Gastrocnemius medialis (tissue), 4 donors: ENCODE results near the gene LPCAT1.

ENCODE experiments used
- CTCF ChIP-seq, 5 experiments: fragments of 450-650 bp in 3 of 5; fragments of 200-600 bp in 2 of 5; sonication (generic) in 2 of 5; IDR thresholded peaks in 4 of 5; conservative IDR thresholded peaks in 1 of 5; 1 replicate in 4 of 5; 2 replicates in 1 of 5; pipeline ENCODE4 v1.5.1; 2016 to 2019; ENCODE audit warnings: antibody characterized with exemption in 5 of 5, mild to moderate bottlenecking in 3 of 5, moderate library complexity in 3 of 5
- POLR2A ChIP-seq, 2 donors: fragments of 450-650 bp; IDR thresholded peaks; one replicate each; pipeline ENCODE4 v1.6.1; 2017; ENCODE audit warnings: antibody characterized with exemption in 2 of 2, mild to moderate bottlenecking in 2 of 2, moderate library complexity in 2 of 2

GRCh38 chr5:1414311-1415058 lies 109.3 kb downstream of the LPCAT1 start:
- TF ChIP-seq CTCF (IDR thresholded peaks at IDR 0.05 in 4 of 5, conservative IDR thresholded peaks at IDR 0.05 in 1 of 5) (no peak), POLR2A (IDR thresholded peaks at IDR 0.05) (no peak)
